T-helper 1 cell (primary cell): ENCODE measurements around the gene MAP3K7CL.
A peak's percentile ranks its signal among the peaks of the same experiment; 100 is the strongest.

Experiments
- DNase-seq, 5 donors: peaks; one replicate each; pipeline ENCODE4 v3.0.0-alpha.2; 2012 to 2020
- total RNA-seq, 4 donors: gene quantifications; one replicate each; lab custom pipeline; 2026; lab: John Stamatoyannopoulos, UW

Gene MAP3K7CL, protein sequence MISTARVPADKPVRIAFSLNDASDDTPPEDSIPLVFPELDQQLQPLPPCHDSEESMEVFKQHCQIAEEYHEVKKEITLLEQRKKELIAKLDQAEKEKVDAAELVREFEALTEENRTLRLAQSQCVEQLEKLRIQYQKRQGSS
- 3.2 to 6.4 (median 5.4) reads per million in 4 donors for total RNA-seq

DNA sequence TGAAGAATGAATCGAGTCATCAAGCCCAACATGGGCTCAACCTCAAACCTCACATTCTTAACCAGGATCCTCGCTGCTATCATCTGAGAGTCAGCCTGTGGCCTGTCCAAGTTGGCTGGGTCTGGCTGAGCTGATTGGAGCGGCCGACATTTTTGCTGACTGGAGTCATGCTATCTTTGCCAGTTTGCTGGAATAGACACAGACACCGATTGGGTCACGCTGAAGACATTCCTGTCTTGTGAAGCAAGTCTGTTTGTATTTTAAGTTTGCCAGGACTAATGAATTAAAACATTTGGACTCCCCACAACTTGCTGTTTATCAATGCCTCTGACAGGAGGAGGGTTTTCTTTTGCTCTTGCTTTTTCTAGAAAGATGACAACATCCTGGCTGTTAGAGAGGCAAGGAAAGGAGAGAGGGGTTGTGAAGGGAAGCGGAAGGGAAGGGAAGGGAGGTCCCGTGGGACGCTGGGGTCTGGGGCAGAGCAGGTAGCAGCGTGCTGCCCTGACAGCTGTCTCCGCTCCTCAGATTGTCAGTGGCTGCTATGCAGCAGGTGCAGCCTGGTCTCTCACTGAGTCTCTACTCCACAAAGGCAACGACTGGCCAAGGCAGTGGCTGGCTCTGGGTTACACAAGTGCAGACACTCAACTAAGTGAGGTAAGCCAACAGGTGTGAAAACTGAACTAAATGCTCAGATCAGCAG, at the start of gene MAP3K7CL:
Gene MAP3K7CL, plus strand, starts transcription at position 375 of the 700 bp plus-strand sequence. CDS start 2,701 bp downstream, outside the sequence.
- no peak for DNase-seq

DNA sequence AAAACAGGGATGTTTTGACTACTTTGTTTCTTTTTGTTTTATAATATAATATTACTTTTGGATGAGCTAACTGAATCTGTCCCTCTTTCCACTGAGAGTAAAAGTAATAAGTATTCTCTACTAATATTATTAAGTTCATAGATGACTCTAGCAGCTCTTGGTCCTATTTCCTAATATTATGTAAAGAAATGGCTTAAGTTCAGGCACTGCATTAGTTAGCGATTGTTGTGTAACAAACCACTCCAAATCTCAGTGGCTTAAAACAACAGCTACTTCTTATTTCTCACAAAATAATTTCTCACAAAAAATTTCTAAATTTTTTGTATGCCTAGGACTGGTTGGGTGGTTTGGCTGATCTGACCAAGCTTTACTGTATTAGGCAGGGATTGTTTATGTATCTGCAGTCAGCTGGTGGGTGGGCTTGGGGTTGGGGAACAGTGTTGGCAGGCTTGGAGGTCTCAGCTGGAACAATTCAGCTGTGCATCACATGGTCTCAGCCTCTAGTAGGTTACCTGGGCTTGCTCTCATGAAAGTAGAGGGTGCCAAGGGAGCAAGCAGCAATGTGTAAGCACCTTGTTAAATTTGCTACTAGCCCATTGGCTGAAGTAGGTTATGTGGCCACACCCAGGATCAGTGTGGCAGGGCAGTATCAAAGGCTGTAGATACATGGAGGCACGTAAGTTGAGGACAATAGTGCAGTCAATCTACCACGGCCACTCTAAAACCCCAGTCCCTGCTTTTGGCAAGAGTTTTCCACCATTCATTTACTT, 48.2 kb upstream of the MAP3K7CL start:
- DNase-seq, result no peak

DNA sequence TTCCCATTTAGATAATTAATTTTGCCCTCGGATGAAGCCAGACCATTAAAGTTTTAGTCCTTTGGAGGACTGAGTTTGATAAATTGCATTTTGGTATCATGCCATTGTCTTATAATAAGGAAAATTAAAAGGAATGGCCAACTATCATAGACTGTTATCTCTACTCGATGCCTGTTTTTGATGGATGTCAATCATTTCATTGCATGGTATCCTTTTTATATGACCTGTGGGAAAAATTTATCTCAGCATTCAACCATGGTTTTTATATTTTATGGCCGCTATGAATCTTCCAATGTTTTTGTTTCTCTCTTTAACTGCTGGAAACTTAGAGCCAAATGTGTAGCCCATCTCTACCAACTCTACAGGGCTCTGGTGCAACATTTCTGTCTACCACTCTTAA, 47.1 kb upstream of the MAP3K7CL start:
- DNase-seq, result no peak

DNA sequence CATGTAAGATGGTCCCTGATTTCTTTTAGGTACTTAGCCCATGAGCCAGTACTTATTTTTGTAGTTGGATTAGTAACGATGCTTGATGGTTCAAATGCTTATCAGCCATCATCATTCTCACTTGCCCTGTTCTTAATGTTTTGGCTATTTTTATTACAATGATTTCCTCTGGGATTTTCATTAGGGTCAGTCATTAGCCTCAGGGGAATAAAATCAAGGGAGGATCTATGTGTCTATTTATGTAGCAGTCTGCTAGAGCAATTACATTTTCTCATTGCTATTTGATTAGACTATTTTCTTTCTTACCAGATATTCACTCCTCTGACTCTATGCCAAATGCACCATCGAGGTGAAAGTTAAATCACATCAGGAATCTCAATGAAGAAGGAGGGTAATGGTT, 46.1 kb upstream of the MAP3K7CL start:
- DNase-seq, result no peak

DNA sequence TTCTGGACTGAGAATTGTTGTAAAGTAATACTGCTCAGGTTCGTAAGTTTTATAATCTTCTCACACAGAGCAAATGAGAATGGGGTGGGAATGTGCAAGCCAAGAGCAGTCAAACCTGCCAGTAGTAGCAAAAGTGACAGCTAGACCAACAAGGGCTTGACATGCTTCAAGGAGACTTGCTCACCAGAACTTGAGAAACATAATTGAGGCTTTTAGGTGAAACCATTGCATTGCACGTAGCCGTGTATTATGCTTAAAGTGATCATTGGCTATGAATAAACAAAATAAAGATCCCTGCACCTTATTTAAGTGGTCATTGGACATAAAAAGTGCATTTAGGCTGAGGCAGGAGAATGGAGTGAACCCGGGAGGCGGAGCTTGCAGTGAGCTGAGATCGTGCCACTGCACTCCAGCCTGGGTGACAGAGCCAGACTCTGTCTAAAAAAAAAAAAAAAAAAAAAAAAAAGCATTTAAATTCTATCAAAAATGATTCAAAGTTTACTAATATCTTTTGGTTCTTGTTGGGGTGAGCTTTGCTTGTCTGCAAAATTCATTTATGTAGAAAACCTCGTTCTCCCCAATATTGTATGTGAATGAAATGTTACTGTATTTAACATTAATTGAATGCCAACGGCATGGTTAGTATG, 45.2 kb upstream of the MAP3K7CL start:
- no peak for DNase-seq

DNA sequence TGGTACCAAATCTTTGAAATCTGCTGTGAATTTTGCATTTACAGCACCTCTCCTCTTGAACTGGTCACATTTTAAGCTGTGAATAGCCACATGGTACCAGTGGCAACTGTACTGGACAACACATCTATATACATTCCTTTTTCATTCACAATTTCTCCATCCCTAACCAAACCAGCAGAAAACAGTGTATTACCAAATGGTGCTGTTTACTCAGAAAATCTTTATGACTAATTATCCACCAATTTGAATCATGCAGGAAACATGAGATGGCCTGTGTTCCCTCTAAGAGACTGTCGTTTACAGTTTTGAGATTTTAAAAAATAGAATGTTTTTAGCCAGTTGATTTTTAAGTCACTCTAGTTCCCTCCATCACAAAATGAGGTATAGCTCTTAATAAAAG, 39.4 kb upstream of the MAP3K7CL start:
- peak in 1 of 5 donors; percentile 20 for DNase-seq

DNA sequence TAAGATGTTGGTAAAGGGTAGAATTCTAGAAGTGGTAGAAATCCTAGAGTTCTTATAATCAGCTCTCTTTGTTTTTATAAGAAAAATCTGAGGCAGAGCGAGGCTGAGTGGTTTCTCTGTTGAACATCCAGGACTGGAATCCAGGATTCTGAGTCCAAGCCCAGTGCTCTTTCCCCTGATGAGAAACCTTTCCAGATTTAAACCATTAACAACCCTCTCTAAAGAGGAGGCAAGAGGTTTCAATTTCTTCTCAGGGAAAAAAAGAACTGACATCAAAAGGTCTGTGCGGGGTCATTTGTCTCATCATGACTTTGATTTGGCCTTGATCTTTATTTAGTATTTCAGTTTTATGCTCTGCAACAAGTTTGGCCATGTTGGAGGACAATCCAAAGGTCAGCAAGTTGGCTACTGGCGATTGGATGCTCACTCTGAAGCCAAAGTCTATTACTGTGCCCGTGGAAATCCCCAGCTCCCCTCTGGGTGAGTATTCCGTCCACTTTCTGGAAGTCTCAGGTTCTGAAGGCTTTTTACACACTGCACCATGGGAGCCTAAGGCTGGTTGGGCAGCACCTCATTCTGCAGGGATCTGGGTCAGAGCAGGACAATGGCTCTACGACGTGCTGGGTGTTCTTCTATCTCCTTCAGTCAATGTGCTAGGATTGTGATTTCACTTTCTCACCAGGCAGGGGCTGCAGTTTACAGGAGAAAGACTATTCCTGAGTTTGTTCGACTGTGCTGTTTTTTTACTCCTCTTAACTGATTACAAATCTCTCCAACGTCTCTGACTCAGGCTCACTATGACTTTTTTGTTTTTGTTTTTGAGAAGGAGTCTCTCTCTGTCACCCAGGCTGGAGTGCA, 38.1 kb upstream of the MAP3K7CL start:
- DNase-seq, result no peak

DNA sequence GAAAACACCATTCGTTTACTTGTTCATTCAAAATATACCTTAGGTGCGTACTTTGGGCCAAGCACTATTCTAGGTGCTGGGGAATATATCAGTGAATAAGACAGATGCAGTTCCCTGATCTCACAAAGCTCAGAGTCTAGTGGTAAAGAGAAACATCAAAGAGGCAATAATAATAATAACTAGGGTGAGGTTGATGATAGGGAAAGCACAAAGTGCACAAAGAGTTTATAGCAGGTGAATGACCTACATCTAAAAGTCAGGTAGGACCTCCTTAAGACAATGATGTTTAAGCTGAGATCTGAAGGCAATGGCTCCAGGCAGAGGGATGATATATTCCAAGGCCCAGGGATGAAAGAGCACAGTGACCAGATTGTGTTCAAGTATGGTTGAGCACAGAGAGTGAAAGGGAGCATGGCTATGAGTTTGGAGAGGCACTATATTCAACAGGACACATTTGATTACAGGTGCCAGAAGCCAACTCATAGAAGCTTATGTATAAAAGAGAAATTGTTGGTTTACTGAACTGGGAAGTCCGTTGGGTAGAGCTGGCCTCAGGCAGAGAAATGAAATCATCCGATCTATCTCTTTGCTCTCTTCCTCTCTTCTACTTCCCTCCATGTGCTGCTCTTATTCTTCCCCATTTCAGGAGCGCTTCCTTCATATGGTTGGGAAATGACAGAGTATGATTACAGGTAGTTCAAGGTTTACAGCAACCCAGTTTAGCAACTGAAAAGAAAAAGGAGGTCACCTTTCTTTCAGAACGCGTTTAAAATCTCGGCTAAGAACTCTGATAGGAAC, 34.0 kb upstream of the MAP3K7CL start:
- DNase-seq, result no peak

DNA sequence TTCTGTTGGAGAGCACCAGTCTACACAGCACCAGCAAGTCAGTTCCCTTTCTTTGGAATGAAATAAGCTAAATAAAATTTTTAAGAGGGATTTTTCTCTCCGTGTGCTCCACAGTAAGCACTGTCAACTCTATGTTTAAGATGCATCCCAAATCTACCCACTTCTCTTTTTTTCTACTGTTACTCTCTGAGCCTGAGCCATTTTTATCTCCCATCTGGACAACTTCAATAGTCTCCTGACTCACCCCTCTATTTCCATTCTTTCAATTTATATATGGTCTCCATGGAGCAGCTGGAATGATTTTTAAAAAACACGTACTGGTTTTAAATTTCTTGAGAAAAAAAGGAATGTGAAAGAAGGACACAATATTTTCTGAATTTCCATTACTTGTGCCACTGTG, 32.3 kb upstream of the MAP3K7CL start:
- no peak for DNase-seq

DNA sequence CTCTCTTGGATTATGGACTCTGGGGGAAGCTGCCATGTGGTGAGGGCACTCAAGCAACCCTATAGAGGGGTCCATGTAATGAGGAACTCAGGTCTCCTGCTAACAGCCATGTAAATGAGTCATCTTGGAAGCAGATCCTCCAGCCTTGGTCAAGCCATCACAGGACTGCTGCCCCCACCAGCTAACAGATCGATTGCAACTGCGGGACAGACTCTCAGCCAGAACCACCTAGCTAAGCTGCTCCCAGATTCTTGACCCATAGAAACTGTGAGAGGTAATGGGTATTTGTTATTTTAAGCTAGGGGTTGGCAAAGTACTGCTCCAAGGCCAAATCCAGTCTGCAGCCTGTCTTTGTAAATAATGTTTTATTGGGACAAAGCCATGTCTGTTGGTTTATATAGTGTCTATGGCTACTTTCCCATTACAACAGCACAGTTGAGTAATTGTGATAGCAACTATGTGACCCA, 27.6 kb upstream of the MAP3K7CL start:
- no peak for DNase-seq

DNA sequence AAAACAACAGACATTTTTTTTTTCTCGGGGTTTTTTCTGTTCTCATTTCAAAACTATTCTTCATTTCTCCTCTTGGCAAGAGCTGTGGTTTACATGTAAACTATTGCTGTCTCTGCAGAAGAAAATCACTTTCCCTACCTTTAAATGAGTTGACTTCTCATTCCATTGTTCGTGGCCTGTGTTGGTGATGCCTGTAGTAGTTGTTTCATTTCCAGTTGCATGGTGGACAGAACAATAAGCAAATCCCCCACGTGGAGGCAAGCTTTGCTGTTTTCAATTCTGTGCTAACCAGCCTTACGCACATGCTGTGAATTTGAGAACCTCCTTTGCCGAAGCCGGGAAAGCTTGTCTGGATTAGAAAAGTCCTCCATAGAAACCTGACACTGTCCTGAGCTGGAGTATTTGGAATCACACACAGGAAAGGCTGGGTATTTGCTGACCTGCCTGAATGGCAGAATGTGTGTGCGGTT, 26.2 kb upstream of the MAP3K7CL start:
- no peak for DNase-seq

DNA sequence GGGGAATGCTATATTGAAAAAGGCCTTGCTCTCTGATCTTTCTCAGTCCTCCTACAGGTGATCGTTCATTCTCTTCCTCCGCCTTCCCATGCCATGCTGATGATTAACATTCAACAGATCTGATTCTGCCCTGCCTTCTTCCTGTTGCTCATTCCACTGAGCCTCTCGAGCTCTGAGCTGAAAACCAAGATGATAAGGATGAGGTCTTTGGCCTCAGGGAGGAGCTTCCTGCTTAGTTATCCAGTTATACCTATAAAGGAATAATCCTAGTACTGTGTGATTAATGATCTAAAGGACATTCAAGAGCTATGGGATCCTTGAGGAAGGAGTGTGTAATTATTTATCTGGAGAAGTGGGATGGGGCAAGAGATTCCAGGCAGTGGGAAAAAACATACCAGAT, 25.2 kb upstream of the MAP3K7CL start:
- no peak for DNase-seq

DNA sequence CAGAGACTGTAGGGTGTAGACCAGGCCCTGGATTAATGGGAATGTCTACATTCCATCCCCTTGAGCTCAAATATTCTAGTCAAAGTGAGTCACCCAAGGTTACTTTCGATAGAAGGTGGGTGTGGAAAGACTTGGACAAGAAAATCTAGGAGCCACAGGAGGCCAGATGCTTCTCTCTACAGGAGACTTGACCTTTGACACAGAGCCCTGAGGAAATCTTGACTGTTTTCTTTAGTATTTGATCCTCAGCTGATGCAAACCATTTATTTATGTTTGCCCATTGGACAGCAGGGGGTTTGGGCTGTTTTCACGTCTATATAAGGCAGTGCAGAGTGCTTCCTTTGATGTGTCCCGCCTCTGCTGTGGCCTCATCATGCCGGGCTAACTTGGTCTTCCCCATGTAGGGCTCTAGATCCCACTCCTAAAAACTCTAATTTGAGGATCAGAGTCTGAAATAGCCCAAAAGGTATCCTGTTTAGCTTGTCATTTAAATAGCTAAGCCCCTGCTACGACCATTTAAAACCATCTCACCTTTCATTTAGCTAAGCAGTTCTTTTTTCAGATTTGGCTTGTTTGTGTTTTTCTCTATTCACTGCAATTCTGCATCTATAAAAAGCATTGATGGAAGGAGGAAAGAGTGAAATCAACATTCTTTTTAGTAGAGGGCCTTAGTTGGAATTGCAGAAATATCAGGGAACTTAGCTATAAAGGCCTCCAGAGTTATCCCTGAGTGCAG, 15.5 kb upstream of the MAP3K7CL start:
- no peak for DNase-seq

DNA sequence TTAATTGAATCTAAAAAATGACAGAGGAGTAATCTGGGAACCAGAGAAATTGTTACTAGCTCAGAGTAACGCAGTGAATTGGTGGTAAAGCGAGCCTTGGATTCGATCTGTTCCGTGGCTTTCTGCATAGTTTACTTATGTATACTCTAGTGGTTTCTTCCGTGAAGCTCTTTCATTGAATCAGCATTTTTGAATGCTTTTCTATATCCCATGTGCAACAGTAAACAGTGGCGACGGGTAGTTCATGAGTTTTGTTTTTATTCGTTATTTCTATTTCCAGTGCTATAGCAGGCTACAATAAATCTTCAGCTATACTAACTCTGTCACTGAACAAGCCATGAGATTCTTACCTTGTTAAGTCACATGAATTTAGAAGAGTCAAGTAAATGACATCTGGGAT, 14.5 kb upstream of the MAP3K7CL start:
- DNase-seq, result no peak

DNA sequence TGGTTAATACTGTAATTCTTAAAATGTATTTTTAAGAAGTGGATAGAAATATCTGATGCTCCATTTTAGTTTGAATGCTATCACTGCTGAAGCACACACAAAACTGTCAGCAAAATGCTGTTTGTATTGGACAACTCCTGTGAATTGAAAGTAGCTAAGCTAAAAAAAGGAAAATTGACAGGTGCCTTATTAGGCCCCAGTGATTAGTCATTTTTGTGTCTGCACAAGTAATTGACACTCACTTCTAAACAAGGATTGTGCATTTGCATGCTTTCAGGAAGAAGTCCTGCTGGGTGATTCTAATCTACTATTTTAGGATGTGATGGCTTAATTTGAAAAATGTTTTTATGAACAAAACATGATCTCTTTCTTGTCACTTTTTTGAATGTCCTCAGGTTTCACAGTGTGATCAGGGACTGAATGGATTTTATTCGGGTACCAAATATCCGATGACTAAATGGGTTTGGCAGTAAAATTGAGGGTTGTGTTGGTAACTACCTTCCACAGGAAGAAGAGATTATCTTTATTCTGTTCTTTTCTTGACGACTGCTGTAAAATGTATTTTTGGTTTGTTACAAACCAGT, 13.0 kb upstream of the MAP3K7CL start:
- DNase-seq, result no peak

DNA sequence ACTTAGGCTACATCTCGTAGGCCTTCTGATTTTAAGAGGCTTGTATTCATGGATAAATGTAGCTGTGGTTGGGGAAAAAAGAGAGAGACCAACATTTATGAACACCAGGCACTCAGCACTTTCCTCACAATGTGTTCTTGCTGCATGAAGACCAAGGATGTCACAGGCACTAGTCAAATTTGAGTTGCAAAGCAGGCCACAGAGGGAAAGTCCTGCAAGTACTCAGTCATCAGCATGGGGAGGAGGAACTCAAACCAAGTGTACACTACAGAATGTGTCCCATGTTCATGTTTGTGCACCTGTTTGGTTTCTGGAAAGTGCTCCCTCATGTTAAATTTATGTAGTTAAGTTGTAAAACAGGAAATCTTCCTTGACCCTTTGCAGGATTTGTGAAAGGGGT, 8.7 kb upstream of the MAP3K7CL start:
- no peak for DNase-seq

DNA sequence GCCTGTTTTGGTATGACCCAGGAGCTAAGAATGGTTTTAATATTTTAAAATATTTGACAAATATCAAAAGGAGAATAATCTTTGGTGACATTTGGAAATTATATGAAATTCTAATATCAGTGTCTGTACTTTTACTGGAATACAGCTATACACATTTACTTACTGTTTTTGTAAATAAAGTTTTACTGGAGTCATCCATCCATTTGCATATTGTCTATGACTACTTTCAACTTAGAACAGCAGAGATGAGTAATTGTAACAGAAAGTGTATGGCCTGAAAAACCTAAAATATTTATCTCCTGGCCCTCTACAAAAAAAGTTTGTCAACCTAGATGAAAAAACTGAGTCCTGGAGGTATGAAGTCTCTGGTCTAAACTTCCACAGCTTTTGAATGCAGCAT, 5.8 kb upstream of the MAP3K7CL start:
- no peak for DNase-seq

DNA sequence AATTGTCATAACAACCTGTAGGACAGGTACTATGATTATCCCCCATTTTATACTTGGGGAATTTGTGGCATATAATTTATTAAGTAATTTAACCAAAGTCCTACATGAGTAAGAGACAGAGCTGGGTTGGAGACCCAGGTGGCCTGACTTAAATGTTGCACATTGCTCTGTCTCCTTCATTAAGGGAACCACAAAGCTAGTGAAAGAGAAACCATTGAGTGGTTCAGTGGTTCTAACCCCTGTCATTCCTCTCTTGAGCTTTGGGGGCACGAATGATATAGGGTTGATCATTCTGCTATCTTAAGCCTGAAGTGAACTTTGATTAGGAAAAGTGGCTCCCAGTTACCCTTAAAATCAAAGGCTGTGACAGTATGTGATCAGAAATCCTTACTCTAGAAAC, 5.3 kb upstream of the MAP3K7CL start:
- DNase-seq, result no peak

DNA sequence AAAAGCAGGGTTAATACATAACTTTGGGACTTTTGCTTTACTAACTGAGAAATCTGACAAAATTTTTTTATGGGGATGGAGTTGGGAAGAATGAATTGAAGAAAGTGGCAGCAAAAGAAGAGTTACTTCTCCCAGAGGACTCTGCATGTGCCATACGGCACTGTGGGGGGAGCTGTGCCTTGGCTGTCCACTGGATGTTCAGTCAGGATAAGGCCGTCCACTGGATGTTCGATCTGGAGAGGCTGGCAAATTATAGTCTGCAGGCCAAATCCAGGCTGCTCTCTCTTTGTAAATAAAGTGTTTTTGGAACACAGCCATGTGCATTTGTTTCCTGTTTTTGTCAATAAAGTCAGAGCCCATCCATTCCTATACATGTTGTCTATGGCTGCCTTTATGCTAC, 4.5 kb upstream of the MAP3K7CL start:
- DNase-seq, result no peak

DNA sequence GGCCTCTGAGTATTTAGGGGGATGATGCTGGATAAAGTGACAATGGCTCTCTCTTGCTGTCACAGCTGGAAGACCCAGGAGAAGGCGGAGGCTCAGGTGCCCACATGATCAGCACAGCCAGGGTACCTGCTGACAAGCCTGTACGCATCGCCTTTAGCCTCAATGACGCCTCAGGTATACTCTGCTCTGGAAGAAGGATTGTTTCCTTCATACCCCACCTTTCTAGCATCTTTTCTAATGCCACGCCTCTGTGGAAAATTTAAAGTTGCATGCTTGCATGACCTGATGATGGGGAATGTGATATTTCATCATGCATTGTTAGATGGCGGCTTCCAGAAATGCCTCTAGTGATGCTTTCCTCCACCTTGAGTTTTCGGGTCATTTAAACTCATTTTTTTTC, 2.8 kb downstream of the MAP3K7CL start:
- DNase-seq, result no peak
